SK-N-DZ (cell line): ENCODE measurements around the gene NCDN. TPM values are rescaled to one million over a fixed set of nuclear protein-coding genes. Genes with fewer than 3 reads are reported as not detected.

ENCODE experiments used
- DNase-seq: peaks from one replicate; pipeline ENCODE4 v3.0.0-alpha.2; 2015; ENCODE audit warnings: low spot score
- polyA plus RNA-seq, 2 experiments: library from polyadenylated mRNA; depleted of rRNA; stranded (reverse); fragments of >200 nt; gene quantifications; 2 replicates each; pipeline ENCODE4 v1.2.3, GENCODE V29; 2014

The NCDN gene
- 31.9 and 34.8 TPM in 2 replicates for polyA plus RNA-seq (2014; cell fraction: cytosol; rRNA removed)
- polyA plus RNA-seq (2014; cell fraction: nucleus; rRNA removed): 30.2 and 39.1 TPM in 2 replicates

GRCh38 chr1:35557611-35558373 is at the start of gene NCDN:
NCDN (plus strand) TSS chr1:35557799; CDS start chr1:35558191, 392 bp downstream.
- peak; percentile 95 for DNase-seq

GRCh38 chr1:35507947-35508346 is 49.7 kb upstream of the NCDN start:
- no peak for DNase-seq

DNA sequence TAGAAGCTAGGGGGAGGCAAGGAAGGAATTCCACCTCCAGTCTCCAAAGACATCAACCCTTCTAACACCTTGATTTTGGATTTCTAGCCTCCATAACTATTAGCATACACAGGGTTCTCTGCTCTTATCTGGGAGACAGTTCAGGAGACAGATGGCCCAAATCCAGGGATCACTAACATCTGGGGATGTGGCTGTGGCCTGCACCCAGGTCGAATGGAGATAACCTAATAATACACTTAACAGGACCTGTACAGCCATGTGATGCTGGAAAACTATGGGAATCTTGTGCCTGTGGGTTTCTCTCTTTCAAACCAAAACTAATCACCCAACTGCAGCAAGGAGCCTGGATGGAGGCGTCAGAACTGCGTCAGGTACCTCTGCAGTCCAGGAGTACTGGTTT is 48.0 kb upstream of the NCDN start:
- peak; percentile 58 for DNase-seq

- DNase-seq: no peak
Observed at GRCh38 chr1:35511305-35511704, 46.3 kb upstream of the NCDN start.

- no peak for DNase-seq
Observed at GRCh38 chr1:35518183-35518582, 39.4 kb upstream of the NCDN start.

GRCh38 chr1:35519432-35519831 is 38.2 kb upstream of the NCDN start:
- no peak for DNase-seq

DNA sequence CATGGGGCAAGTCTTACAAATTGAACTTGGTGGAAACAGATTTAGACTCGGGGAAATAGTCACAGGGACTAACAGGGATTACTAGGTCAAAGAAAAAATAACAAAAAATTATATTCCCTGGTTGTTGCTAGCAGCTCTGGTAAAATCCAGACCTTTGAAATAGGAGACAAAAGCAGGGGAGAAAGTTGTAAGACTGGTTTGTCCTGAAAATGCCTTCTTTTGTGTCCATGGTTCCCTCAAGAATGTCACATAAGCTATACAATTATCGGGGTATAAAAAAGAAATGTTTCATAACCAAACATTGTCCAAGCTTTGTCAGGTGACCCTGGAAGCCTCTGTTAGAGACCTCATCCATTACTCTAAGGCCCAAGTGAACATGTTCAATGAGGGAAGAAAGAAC is 33.5 kb upstream of the NCDN start:
- no peak for DNase-seq

GRCh38 chr1:35530168-35530567 is 27.4 kb upstream of the NCDN start:
- no peak for DNase-seq

DNA sequence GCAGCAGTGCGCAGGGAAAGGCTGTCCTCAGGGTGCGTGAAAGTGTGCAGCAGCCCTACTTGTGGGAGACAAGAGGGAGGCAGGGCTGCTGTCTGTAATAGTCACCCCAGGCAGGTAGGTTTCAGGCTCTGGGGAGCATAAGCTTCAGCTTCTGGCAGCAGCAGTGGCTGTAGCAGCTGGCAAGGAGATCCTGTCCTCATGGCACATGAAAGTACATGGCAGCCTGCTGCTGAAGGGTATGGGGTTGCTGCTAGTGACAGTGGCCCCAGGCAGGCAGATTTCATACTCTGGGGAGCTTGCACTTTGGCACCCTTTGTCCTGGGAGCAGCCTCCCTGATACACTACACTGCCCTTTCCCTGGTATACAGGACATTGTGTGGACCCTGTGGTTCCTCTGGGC is 26.7 kb upstream of the NCDN start:
- no peak for DNase-seq

GRCh38 chr1:35531368-35531767 is 26.2 kb upstream of the NCDN start:
- no peak for DNase-seq

DNA sequence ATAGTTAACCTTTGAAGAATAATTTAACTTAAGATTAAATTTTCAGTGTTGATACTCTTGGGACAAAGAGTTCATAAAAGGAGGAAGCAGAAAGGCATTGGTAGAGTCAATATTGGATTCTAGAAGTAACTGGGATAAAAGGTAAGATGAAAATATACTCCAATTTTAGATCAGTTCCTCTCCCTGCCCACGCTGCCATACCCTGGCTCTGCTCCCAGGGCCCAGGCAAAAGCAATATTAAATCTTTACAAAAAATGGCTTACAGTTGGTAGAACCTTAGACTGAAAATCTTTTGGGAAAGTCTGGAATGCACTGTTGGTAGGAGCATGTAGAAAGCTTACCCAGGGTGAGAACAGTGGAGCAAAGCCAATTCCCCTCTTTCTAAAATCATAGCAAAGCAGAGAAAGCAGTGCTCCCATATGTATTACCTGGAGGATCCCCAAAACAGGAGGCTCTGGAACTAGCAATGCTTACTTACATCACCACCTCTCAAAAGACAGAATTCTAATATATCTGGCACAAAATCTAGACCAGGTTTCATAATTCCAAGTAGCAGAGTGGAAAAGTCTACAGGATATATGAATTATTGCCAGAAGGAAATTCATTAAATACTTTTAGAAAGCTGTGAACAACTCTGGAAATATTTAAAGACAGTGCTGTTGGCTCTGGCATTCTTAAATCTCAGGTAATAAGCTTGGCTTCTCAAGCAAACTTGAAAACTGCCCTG is 24.9 kb upstream of the NCDN start:
- no peak for DNase-seq

GRCh38 chr1:35533586-35533985 is 24.0 kb upstream of the NCDN start:
- DNase-seq: no peak

DNA sequence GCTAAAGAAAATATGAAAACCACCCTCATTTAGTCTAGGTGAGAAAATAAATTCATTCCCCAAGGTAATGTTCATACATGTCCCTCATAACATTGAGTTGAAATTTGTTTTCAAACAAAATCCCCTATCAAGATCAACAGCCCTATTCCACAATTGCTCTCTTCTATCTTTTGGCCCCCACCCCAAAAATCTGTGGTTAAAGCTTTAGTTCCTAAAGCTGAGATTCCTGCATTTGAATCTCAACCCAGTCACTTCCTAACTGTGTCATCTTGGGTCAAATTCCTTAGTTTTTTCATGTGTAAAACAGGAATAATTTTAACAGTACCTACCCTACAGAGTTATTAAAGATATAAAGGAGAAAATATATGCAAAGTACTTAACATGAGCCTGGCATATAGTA is 22.4 kb upstream of the NCDN start:
- DNase-seq: no peak

DNA sequence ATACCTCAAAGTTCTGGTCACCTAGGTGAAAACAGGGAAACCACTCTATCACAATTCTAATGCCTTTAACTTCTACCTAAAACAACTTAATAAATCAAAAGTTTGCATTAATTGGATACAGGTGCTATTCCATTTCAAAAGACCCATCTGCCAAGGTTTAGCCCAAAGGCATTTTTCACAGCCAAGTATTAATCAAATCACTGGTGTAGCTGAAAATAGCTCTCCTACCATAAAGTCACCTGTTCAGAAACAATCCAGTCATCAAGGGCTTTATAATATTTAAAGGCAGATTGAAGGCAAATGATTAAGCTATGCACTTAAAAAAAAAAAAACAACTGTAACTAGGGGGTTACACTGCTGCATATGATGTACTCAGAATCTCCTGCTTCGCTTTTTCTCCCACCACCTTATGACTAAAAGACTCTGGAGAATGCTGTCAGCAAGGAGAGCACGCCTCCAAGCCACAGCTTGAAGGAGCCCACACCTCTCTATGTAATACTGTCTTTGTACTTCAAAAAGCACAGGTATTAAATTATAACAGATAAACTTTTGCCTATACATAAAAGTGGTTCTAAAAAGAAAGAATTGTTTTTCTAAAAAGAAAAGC is 20.9 kb upstream of the NCDN start:
- no peak for DNase-seq

GRCh38 chr1:35537806-35538205 is 19.8 kb upstream of the NCDN start:
- no peak for DNase-seq

GRCh38 chr1:35539073-35539823 is 18.4 kb upstream of the NCDN start:
- DNase-seq: no peak

DNA sequence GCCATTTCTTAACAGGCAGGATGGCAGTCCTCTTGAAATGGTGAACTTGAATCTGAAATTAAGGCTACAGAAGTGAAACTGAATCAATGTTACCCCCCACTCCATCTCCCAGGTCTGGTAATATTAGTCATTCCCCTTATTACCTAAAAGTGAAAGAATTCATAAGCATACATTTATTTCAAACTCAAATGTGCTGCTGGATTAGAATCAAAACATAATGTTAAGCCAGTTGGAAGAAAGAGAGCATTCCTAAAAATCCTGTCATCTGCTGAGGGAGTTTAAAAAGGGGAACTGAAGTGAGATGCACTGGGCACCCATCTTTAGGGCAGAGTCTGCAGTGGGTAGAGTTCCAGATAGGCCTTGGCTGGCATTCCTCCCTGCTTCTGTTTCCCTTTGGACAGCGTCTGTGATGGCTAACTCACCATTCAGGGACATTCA is 17.8 kb upstream of the NCDN start:
- DNase-seq: no peak

DNA sequence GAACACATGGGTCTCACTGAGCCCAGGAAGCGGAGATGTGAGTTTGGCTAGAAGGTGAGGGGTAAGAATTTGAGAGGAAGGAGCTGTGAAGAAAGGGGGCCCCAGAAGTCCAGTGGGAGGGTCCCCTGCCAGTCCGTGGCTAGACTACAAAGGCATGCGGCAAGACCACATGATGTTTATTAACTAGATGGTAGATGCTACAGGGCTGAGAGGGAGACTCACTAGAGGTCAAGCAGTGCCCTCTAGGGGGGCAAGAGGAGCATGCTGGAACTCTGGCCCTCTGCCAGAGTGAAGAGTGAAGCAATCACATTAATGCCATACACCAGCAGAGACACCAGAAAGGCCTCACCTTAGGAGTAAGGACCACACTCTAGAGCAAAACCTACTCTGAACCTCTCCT is 12.6 kb upstream of the NCDN start:
- DNase-seq: peak; percentile 52

DNA sequence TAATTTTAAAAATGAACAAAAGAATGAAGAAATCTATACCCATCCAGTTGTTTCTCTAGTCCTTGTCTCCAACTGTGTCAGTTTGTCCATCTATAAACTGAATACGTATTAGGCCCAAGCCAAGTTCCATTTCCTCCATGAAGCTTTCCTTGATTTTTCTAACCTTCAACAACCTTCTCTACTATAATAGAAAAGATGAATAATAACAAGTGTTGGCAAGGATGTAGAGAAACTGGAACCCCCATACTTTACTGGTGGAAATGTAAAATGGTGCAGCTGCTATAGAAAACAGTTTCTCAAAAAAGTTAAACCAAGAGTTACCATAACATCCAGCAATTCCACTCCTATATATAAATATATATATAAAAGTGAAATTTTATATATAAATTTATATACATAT is 11.0 kb upstream of the NCDN start:
- no peak for DNase-seq

DNA sequence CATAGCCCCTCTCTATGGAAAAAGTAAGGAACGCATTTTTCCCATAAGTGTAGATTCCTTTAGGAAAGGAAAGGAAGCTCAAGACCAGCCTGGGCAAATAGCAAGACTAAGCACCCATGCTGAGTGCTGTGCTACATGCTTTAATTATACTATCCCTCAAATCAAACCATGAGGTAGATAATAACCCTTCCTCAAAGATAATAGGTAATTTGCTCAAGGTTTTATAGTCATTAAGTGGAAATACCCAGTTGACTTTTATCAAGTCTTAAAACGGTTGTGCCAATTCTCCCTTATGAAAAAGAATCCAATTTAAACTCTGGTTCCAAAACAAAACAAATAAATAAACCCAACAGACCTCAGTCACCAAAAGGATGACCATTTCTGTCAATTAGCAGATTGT is 3.7 kb upstream of the NCDN start:
- no peak for DNase-seq

- DNase-seq: no peak
Observed at GRCh38 chr1:35554266-35555211, 3.1 kb upstream of the NCDN start.
